Measurements from ENCODE around the gene LRRC10B.

The LRRC10B gene

DNA sequence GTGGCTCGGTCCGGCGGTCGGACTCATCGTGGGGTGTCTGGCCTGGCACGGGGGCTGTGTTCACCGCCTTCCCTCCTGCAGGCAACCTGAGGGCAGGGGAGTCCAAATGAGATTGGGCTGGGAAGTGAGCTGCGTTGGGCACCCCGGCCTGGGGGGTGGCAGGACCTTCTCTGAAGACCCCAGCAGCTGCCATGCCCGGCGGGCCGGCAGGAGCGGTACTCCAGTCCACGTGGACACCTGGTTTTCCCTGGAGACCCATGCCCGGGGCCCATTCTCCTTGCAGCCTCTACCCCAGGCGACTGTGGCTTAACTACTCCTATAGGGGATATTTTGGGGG is 24.5 kb downstream of the LRRC10B start:
- DNase-seq = no peak

- no peak for DNase-seq
Measured at GRCh38 chr11:61533401-61533800, 24.9 kb downstream of the LRRC10B start.

- DNase-seq = no peak
Measured at GRCh38 chr11:61534025-61534932, 25.7 kb downstream of the LRRC10B start.

GRCh38 chr11:61534933-61535839 is 26.6 kb downstream of the LRRC10B start:
- DNase-seq = no peak

DNA sequence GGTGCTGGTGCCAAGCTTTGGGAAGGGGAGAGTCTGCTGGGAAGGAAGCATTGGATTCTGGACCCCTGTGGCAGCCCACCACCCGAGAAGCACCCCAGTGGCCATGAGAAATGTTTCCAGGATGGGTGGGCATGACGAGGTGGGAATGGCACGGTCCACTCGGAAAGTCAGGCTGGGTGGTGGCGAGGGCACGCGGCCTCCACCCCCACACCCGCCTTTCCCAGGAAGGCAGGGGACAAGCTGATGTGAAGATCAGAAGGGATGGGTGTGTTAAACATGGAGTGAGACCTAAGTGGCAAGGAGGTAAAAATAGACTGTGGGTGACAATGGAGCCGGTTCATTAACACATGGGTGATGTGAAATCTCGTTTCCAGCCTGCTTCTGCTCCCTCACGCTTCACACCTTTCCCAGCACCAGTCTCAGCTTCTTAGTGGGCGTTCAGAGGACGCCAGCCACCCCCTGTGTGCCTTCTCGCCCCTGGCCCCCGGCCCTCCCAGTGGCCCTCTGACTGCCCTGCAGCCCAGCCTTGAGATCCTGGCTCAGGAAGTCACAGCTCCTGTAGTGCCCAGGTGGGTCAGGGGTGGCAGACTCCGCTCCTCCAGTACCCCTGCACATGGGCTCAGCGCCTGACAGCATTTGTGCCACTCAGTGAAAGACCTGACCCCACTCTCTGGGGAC is 27.6 kb downstream of the LRRC10B start:
- DNase-seq = no peak

GRCh38 chr11:61536676-61537270 is 28.2 kb downstream of the LRRC10B start:
- no peak for DNase-seq

DNA sequence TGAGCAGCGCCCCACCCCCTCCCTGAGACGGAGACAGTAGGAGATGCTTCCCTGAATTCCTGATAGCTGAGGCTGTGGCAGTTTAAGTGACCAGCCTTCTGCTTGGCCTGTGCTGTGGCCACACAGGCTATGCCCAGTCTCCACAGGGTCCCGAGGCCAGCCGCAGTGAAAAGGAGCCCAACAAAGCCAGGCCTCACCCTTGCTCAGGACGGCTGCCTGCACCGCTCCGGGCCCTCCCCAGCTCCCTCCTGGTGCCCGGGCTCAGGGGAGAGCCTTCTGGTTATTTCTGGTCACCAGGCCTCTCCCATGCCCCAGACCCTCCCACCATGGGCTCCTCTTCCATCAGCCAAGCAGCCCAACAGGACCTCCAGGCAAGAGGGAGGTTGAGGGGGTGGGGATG is 28.8 kb downstream of the LRRC10B start:
- no peak for DNase-seq

- DNase-seq = no peak
Measured at GRCh38 chr11:61538636-61538961, 30.1 kb downstream of the LRRC10B start.

- DNase-seq = no peak
Measured at GRCh38 chr11:61539006-61539405, 30.5 kb downstream of the LRRC10B start.

DNA sequence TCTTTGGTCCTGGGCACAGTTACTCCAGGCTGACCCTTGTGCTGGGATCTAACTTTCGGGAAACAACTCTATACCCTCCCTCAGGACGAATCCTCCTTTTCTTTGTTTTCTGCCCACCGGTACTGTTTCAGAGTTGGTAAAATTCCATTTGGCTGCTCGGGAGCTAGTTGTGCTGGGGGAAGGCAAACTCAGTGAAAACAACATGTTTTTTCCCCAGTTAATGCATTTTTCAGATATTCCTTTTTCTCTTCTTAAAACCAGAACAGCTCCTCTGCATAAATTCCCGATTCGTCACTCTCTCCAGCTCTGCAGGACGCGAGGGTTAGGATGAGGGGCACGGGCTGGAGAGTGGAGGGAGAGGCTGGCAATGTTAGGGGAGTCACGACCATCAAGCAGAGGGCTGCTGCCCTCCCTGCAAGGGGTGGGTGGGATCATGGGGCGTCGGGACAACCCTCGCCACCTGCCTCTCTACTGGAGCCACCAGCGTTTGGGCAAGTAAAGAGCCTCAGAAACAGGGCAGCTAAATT is 31.3 kb downstream of the LRRC10B start:
- DNase-seq = no peak

GRCh38 chr11:61540528-61540927 is 32.0 kb downstream of the LRRC10B start:
- DNase-seq = no peak

GRCh38 chr11:61541598-61541997 is 33.0 kb downstream of the LRRC10B start:
- DNase-seq = peak; percentile 20

GRCh38 chr11:61542024-61542461 is 33.5 kb downstream of the LRRC10B start:
- peak; percentile 28 for DNase-seq

DNA sequence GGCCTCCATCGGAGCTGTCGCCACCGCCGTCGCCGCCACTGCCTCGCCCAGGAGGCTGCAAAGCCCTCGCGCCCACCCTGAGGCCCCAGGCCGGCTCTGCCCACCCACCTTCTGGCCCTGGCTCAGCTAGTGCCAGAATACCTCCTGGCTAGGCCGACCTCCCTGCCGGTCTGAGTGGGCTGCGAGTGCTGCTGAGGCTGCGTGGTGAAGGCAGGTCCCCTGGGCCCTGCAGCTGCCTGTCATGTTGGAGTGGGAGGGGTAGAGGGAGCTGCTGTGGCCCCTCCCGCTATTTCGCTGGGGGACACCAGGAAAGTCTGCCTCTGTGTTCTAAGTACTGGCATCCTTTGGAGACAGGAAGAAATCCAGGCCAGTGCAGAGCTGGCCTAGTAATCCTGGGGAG is 34.2 kb downstream of the LRRC10B start:
- DNase-seq = no peak

- no peak for DNase-seq
Measured at GRCh38 chr11:61543606-61544306, 35.2 kb downstream of the LRRC10B start.

DNA sequence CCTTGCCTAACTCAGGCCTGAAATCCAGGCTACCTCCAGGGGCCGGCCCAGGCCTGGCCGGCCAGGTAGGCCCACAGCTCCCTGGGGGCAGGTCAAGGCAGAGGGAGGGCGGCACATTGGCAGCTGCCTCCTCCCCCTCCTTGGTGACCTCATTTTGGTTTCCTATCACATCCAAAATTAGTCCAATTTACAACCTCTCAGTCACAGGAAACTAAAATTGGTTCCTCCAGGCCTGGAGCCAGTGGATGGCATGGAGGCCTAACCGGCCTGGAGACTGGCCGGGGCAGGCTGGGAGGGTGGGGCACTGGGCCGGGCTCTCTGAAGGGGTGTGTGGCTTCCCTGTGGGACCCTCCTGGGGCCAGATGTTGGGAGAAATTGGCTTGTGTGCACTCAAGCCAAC is 35.9 kb downstream of the LRRC10B start:
- DNase-seq = no peak

- no peak for DNase-seq
Measured at GRCh38 chr11:61545341-61545740, 36.8 kb downstream of the LRRC10B start.

GRCh38 chr11:61545921-61546320 is 37.4 kb downstream of the LRRC10B start:
- DNase-seq = no peak

DNA sequence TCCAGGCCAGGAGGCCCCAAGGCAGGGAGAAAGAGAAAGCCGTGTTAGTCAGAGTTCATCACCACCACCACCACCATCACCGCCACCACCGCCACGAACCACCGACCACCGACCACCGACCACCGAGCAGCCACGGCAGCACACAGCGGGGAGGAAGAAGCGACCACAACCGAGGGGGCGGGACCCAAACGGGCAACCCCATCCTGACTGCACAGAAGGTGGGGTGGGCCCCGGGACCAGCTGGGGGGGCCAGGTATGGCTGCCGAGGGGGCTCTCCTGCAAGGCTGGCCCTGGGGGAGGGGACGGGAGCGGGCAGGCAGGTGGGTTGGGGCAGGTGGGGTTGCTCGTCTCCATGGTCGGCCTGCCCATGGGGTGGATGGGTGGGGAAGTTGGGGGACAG is 38.1 kb downstream of the LRRC10B start:
- no peak for DNase-seq

GRCh38 chr11:61547246-61547645 is 38.7 kb downstream of the LRRC10B start:
- no peak for DNase-seq

- DNase-seq = no peak
Measured at GRCh38 chr11:61549177-61549576, 40.6 kb downstream of the LRRC10B start.
